ENCODE data around the gene CA11. TPM values are rescaled to one million over a fixed set of nuclear protein-coding genes. Genes with fewer than 3 reads are reported as not detected.
A peak's percentile ranks its signal among the peaks of the same experiment; 100 is the strongest.

Gene CA11
- total RNA-seq, 2 experiments from 2014 or later, result 11.5 to 18.0 TPM

GRCh38 chr19:48639483-48640375 is 6.3 kb downstream of the CA11 start:
- ATAC-seq (no peak), DNase-seq (peak; percentile 38)
- H3K4me3 Mint-ChIP-seq, result peak overlapping the region; percentile 52
- H3K27ac Mint-ChIP-seq, result peak overlapping the region; percentile 82
- POLR2A ChIA-PET, result no interaction called here
- H3K27me3 Mint-ChIP-seq, result no peaks in the 10 kb centered on the region
- H3K9me3 Mint-ChIP-seq (ENCODE audit: low read depth), result no peaks in the 10 kb centered on the region
- CTCF ChIA-PET, result no interaction called here
- intact Hi-C loops (cut with DNase I, micrococcal nuclease), result loop anchor here (2.0 to 10.0 kb wide), 7 partner anchors 325 to 1525 kb away; partner anchors contain the start of genes FTL (in 2 of the 2), ALDH16A1 (in 1 of the 2), C19orf73 (in 1 of the 2) and NOSIP (in 1 of the 2)
- peaks cover 40% of the 10 kb centered on the region for H3K4me1 Mint-ChIP-seq
- H3K36me3 Mint-ChIP-seq (ENCODE audit: low read depth), result peaks cover 11% of the 10 kb centered on the region

DNA sequence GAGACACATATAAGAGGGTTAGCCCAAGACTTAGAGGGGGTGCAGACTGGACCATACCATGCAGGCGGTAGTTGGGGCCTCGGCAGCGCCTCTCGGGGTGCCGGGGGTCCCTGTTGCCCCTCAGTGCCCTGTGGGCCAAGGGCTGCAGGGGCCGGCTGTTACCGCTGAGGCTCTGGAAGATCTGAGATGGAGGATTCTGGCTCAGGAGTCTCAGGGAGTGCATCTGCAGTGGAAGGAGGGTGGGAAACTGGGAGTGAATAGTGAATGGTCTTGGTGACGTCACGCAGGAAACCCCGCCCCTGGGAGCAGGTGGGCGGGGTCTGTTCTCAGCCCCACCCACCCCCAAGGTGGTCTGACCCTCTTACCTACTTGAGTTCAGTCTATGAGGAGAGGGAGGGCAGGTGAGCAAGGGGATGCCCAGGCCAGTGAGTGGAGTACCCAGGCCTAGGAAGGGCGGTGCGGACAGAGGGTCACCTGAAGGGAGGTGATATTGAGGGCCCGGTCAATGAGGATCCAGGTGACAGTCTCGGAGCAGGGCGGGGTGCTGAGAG is 7.1 kb downstream of the CA11 start:
- H3K27me3 Mint-ChIP-seq, result no peaks in the 10 kb centered on the region
- peak overlapping the region; percentile 99 for H3K27ac Mint-ChIP-seq
- H3K36me3 Mint-ChIP-seq (ENCODE audit: low read depth), result peaks cover 11% of the 10 kb centered on the region
- intact Hi-C loops (cut with DNase I, micrococcal nuclease), result loop anchor here (1.0 to 10.0 kb wide), 8 partner anchors 7 to 1524 kb away; partner anchors contain the start of genes FTL (in 2 of the 2), ALDH16A1 (in 1 of the 2), C19orf73 (in 1 of the 2) and CA11 (in 1 of the 2)
- peak overlapping the region; percentile 83 for H3K4me3 Mint-ChIP-seq
- peaks cover 42% of the 10 kb centered on the region for H3K4me1 Mint-ChIP-seq
- POLR2A ChIA-PET, result no interaction called here
- H3K9me3 Mint-ChIP-seq (ENCODE audit: low read depth), result no peaks in the 10 kb centered on the region
- no peak for ATAC-seq
- CTCF ChIA-PET, result no interaction called here
- peak; percentile 33 for DNase-seq

- H3K4me1 Mint-ChIP-seq, result peaks cover 48% of the 10 kb centered on the region
- H3K36me3 Mint-ChIP-seq (ENCODE audit: low read depth), result peaks cover 11% of the 10 kb centered on the region
- H3K4me3 Mint-ChIP-seq, result peak overlapping the region; percentile 83
- ChIA-PET POLR2A (interaction anchor here (0.6 to 1.3 kb wide), 2 partner anchors 19 to 323 kb away, joined by 3 to 5 read pairs; partner anchors contain the start of genes RPL18 and SPHK2), CTCF (no interaction called here)
- H3K9me3 Mint-ChIP-seq (ENCODE audit: low read depth), result no peaks in the 10 kb centered on the region
- ATAC-seq, result peak; percentile 16
- peak; percentile 85 for DNase-seq
- H3K27ac Mint-ChIP-seq, result peak overlapping the region; percentile 99
- intact Hi-C loops (cut with DNase I, micrococcal nuclease), result loop anchor here (1.0 to 10.0 kb wide), 12 partner anchors 8 to 1523 kb away; partner anchors contain the start of genes FTL (in 2 of the 2), ALDH16A1 (in 1 of the 2), C19orf73 (in 1 of the 2) and CA11 (in 1 of the 2)
- no peaks in the 10 kb centered on the region for H3K27me3 Mint-ChIP-seq
Observed at GRCh38 chr19:48637948-48638830, 7.8 kb downstream of the CA11 start.

DNA sequence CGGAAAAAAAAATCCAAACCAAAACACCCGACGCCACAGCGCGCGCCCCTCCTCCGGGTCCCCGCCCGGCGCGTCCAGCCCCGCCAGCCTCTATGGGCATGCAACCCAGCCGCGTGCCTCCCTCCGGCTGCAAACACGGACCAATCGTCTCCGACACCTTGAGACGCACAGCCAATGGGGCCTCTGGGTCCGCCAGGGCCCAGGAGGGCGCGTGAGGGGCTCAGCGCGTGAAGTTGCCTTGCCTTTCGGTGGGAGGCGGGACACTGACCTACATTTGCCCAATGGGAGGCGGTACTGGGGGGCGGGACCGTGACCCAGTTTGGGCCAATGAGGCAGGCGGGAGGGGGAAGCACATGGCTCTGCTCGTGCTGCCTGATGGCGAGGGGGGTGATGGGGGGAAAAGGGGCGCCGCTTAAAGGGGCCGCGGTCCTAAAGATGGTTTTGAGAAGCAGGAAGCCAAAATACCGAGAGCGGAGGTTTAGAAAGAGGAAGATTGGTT is 8.5 kb downstream of the CA11 start:
- peak; percentile 75 for ATAC-seq
- peak; percentile 98 for DNase-seq
- Mint-ChIP-seq H3K27ac (peak overlapping the region; percentile 99), H3K4me3 (peak overlapping the region; percentile 83), H3K4me1 (peaks cover 54% of the 10 kb centered on the region), H3K36me3 (ENCODE audit: low read depth) (peaks cover 11% of the 10 kb centered on the region), H3K27me3 (no peaks in the 10 kb centered on the region), H3K9me3 (ENCODE audit: low read depth) (no peaks in the 10 kb centered on the region)
- intact Hi-C loops (cut with DNase I, micrococcal nuclease), result loop anchor here (1.0 to 10.0 kb wide), 10 partner anchors 77 to 1523 kb away; partner anchors contain the start of genes FTL (in 2 of the 2), ALDH16A1 (in 1 of the 2), GYS1 (in 1 of the 2) and NOSIP (in 1 of the 2)
- POLR2A ChIA-PET, result interaction anchor here (1.3 kb wide), 1 partner anchor 18 kb away, joined by 3 read pairs; the partner anchor contains the start of genes RPL18 and SPHK2
- CTCF ChIA-PET, result interaction anchor here (0.7 kb wide), 1 partner anchor 274 kb away, joined by 4 read pairs; the partner anchor contains the start of gene TMEM143

- no peaks in the 10 kb centered on the region for H3K9me3 Mint-ChIP-seq (ENCODE audit: low read depth)
- CTCF ChIA-PET, result interaction anchor here (0.7 kb wide), 1 partner anchor 273 kb away, joined by 4 read pairs; the partner anchor contains the start of gene TMEM143
- peaks cover 57% of the 10 kb centered on the region for H3K4me1 Mint-ChIP-seq
- peaks cover 11% of the 10 kb centered on the region for H3K36me3 Mint-ChIP-seq (ENCODE audit: low read depth)
- no peak for ATAC-seq
- no peaks in the 10 kb centered on the region for H3K27me3 Mint-ChIP-seq
- intact Hi-C loops (cut with DNase I, micrococcal nuclease), result loop anchor here (1.0 to 10.0 kb wide), 10 partner anchors 77 to 1522 kb away; partner anchors contain the start of genes FTL (in 2 of the 2), ALDH16A1 (in 1 of the 2), GYS1 (in 1 of the 2) and NOSIP (in 1 of the 2)
- POLR2A ChIA-PET, result interaction anchor here (1.3 kb wide), 1 partner anchor 18 kb away, joined by 3 read pairs; the partner anchor contains the start of genes RPL18 and SPHK2
- H3K4me3 Mint-ChIP-seq, result peak within 1 kb of the TSS; percentile 83
- H3K27ac Mint-ChIP-seq, result peak within 1 kb of the TSS; percentile 99
- peak; percentile 62 for DNase-seq
Observed at GRCh38 chr19:48636859-48637448, 9.0 kb downstream of the CA11 start, which contains the start of gene DBP. Gene DBP (minus strand): TSS chr19:48637379. CDS start chr19:48636994, 385 bp downstream.

DNA sequence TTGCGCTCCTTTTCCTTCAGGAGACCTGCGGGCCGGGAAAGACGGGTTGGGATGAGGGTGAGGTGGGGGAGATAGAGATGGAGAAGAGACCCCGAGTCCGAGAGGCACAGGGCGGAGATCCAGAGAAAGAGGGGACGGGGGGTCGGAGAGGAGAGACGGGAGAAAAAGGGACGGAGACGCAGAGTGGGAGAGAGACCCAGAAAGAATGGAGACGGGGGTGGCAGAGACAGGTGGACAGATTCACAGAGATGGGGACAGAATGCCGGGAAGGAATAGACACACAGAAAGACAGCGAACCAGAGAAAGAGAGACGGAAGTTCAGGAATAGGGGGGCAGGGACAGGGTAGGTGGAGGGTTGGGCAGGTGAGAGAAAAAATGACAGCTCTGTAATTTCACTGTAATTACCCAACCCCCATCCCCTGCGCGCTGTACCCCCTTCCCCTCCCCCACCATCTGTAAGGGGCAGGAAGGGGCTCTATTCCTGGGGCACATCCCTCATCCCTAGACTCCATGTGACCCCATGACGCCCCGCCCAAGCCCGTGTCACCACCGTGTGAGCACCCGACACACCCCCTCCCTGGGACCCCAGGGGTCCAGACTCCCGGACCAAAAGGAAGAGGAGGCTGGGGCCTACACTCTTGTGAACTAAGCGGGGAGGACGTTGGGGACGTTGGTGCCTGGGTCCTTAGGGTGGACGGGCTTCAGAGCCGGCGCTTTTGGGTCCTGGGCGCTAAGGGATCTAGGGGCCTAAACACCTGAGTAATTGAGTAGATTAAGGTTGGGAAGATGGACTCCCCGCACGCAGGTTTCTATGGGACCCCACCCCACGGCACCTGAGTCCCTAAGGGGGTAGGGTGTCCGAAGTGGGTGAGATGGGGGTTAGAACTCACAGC is 9.8 kb downstream of the CA11 start:
- H3K4me1 Mint-ChIP-seq, result peaks cover 57% of the 10 kb centered on the region
- H3K27me3 Mint-ChIP-seq, result no peaks in the 10 kb centered on the region
- ChIA-PET CTCF (no interaction called here), POLR2A (interaction anchor here (1.3 kb wide), 1 partner anchor 17 kb away, joined by 3 read pairs; the partner anchor contains the start of genes RPL18 and SPHK2)
- peak overlapping the region; percentile 83 for H3K4me3 Mint-ChIP-seq
- intact Hi-C loops (cut with DNase I, micrococcal nuclease), result loop anchor here (1.0 to 10.0 kb wide), 11 partner anchors 102 to 1521 kb away; partner anchors contain the start of genes FTL (in 2 of the 2), ALDH16A1 (in 1 of the 2), CYTH2 (in 1 of the 2) and NOSIP (in 1 of the 2)
- DNase-seq (peak; percentile 49), ATAC-seq (no peak)
- H3K9me3 Mint-ChIP-seq (ENCODE audit: low read depth), result no peaks in the 10 kb centered on the region
- H3K27ac Mint-ChIP-seq, result peak overlapping the region; percentile 85
- peaks cover 11% of the 10 kb centered on the region for H3K36me3 Mint-ChIP-seq (ENCODE audit: low read depth)

DNA sequence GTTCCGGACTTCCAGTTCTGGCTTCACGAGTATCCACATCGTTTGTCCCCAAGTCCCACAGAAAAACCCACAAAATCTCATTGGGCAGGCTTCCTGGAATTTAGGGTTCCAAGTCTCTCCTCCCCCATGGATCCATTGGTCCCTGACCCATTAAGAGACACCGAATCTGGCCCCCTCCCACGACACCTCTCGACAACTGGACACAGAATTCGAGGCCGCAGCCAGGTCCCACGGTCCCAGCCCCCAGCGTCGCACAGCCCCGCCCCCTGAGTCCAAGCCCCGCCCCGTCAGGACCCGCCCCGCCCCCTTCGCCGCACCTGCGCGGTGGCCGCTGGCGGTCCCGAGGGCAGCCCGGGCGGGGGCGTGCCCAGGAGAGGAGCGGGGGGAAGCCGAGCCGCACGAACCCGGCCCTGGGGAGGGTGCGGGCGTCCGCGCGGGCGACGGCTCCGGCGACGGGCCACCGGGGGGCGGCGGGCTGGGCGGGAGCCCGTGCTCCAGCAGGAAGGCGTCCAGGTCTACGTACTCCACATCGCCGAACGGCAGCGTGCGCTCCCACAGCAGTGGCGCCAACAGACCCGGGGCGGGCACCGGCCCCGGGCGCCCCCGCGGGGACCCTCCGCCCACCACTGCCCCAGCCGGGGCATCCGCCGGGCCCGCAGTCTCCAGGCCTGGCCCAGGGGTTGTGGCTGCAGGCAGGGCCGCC is 10.6 kb downstream of the CA11 start:
- intact Hi-C loops (cut with DNase I, micrococcal nuclease), result loop anchor here (1.0 to 10.0 kb wide), 10 partner anchors 103 to 1521 kb away; partner anchors contain the start of genes FTL (in 2 of the 2), ALDH16A1 (in 1 of the 2), CYTH2 (in 1 of the 2) and NOSIP (in 1 of the 2)
- H3K27me3 Mint-ChIP-seq, result no peaks in the 10 kb centered on the region
- DNase-seq, result peak; percentile 88
- H3K27ac Mint-ChIP-seq, result peak overlapping the region; percentile 88
- ChIA-PET CTCF (interaction anchor here (1.2 kb wide), 1 partner anchor 47 kb away, joined by 3 read pairs; no protein-coding TSS in a partner anchor), POLR2A (no interaction called here)
- no peaks in the 10 kb centered on the region for H3K9me3 Mint-ChIP-seq (ENCODE audit: low read depth)
- peak overlapping the region; percentile 83 for H3K4me3 Mint-ChIP-seq
- peaks cover 59% of the 10 kb centered on the region for H3K4me1 Mint-ChIP-seq
- peaks cover 11% of the 10 kb centered on the region for H3K36me3 Mint-ChIP-seq (ENCODE audit: low read depth)
- ATAC-seq, result peak; percentile 21

GRCh38 chr19:48634424-48635262 is 11.3 kb downstream of the CA11 start:
- Mint-ChIP-seq H3K9me3 (ENCODE audit: low read depth) (no peaks in the 10 kb centered on the region), H3K27ac (peak overlapping the region; percentile 94), H3K27me3 (no peaks in the 10 kb centered on the region), H3K36me3 (ENCODE audit: low read depth) (peaks cover 13% of the 10 kb centered on the region), H3K4me1 (peaks cover 57% of the 10 kb centered on the region), H3K4me3 (peak overlapping the region; percentile 74)
- peak; percentile 97 for DNase-seq
- ATAC-seq, result peak; percentile 43
- ChIA-PET CTCF (interaction anchor here (0.5 to 2.2 kb wide), 7 partner anchors 10 to 225 kb away, joined by 3 to 6 read pairs (median 3); partner anchors contain the start of gene CA11), POLR2A (interaction anchor here (0.6 to 1.6 kb wide), 5 partner anchors 11 to 24 kb away, joined by 3 to 7 read pairs (median 4); partner anchors contain the start of genes CA11, RPL18 and SPHK2)
- intact Hi-C loops (cut with DNase I, micrococcal nuclease), result loop anchor here (1.0 to 10.0 kb wide), 12 partner anchors 10 to 1520 kb away; partner anchors contain the start of genes FTL (in 2 of the 2), RPL18 (in 2 of the 2), SPHK2 (in 2 of the 2) and ALDH16A1 (in 1 of the 2)
